Stimulated activated CD8-positive, alpha-beta memory T cell treated with anti-CD3 and anti-CD28 coated beads, Interleukin-12 subunit alpha, Interleukin-12 subunit beta, amount 100 ng/mL, for 24 hours (primary cell): ENCODE results near the gene KCNE4.

ENCODE experiments used
- DNase-seq: peaks from one replicate; pipeline ENCODE4 v3.0.0-alpha.2; 2020; ENCODE audit errors: extremely low read depth

The KCNE4 gene

GRCh38 chr2:223041527-223042109 lies 10.4 kb upstream of the KCNE4 start:
- no peak for DNase-seq

GRCh38 chr2:223042284-223042683 lies 9.7 kb upstream of the KCNE4 start:
- no peak for DNase-seq

GRCh38 chr2:223042704-223043118 lies 9.3 kb upstream of the KCNE4 start:
- DNase-seq: no peak

GRCh38 chr2:223043164-223043941 lies 8.6 kb upstream of the KCNE4 start:
- no peak for DNase-seq

GRCh38 chr2:223044092-223044836 lies 7.7 kb upstream of the KCNE4 start:
- no peak for DNase-seq

GRCh38 chr2:223044916-223045700 lies 6.9 kb upstream of the KCNE4 start:
- no peak for DNase-seq

GRCh38 chr2:223046470-223047040 lies 5.4 kb upstream of the KCNE4 start:
- no peak for DNase-seq

GRCh38 chr2:223047260-223047761 lies 4.7 kb upstream of the KCNE4 start:
- DNase-seq: no peak

GRCh38 chr2:223048519-223048918 lies 3.5 kb upstream of the KCNE4 start:
- no peak for DNase-seq

- no peak for DNase-seq
These were observed 2.6 kb upstream of the KCNE4 start for GRCh38 chr2:223049356-223049755.

- DNase-seq: no peak
These were observed 1.8 kb upstream of the KCNE4 start for GRCh38 chr2:223050188-223050587.

GRCh38 chr2:223050900-223051504 lies 988 bp upstream of the KCNE4 start:
- no peak for DNase-seq

- DNase-seq: no peak
These were observed 826 bp downstream of the KCNE4 start for GRCh38 chr2:223052548-223053483.

- DNase-seq: no peak
These were observed 1.6 kb downstream of the KCNE4 start for GRCh38 chr2:223053484-223054192.

GRCh38 chr2:223054193-223054781 lies 2.3 kb downstream of the KCNE4 start:
- no peak for DNase-seq

- no peak for DNase-seq
These were observed 3.1 kb downstream of the KCNE4 start for GRCh38 chr2:223055140-223055539.

GRCh38 chr2:223055836-223056235 lies 3.8 kb downstream of the KCNE4 start:
- DNase-seq: no peak

GRCh38 chr2:223056701-223057418 lies 4.9 kb downstream of the KCNE4 start:
- DNase-seq: no peak
